Frontal cortex (tissue), 4 donors: Measurements from ENCODE around the gene ZDHHC8. TPM values are rescaled to one million over a fixed set of nuclear protein-coding genes. Genes with fewer than 3 reads are reported as not detected.

Experiments used
- DNase-seq, 2 donors: peaks; one replicate each; pipeline ENCODE4 v3.0.0; 2012; ENCODE audit warnings: low spot score in 2 of 2
- FAIRE-seq: peaks from 2 replicates; lab custom pipeline; 2012; peaks lifted over from hg19 to GRCh38; lab: Jason Lieb, UNC
- small RNA-seq: library from RNA; depleted of rRNA; stranded (forward); fragments of <200 nt; gene quantifications from one replicate; pipeline ENCODE3, GENCODE V24; 2014
- total RNA-seq: library from RNA; depleted of rRNA; stranded (reverse); fragments of >200 nt; gene quantifications from one replicate; pipeline ENCODE4 v1.2.3, GENCODE V29; 2014
- donor health status: control.
- donor health status: control.
- donor health status: control.

ZDHHC8 gene
- total RNA-seq, 1 donor from 2014 or later, result 2.9 TPM

DNA sequence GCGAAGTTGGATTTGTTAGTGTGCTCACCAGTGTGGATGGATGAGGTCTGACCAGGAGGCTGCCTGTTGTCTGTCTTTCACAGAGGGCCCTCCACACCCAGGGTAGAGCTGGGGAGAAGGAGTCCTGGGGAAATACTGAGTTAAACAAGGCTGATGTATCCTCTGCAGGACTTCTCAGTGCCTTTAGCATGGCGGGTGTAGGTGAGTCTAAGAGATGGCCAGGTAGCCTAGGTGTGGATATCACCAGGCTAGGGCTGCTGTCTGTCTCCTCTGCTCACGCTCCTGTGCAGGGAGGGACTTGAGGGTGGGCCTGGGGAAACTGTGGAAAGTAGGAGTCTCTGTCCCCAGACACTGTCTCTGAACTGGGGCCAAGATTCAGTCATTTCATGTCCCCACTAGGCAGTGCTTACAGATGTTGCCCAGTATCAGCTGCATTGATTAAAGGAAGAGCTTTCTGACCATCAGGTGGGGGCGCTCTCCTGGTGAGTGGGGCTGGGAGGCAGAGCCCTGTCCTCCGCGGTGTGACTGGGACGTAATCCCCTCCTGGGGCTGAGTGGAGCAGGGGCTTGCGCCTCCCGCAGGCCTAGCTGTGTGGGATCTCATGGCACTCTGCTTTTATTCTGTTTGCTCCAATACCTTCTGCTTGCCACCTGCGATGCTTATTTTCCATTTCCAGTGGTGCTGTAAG, 54.7 kb downstream of the ZDHHC8 start:
- FAIRE-seq (no peak), DNase-seq (no peak)

DNA sequence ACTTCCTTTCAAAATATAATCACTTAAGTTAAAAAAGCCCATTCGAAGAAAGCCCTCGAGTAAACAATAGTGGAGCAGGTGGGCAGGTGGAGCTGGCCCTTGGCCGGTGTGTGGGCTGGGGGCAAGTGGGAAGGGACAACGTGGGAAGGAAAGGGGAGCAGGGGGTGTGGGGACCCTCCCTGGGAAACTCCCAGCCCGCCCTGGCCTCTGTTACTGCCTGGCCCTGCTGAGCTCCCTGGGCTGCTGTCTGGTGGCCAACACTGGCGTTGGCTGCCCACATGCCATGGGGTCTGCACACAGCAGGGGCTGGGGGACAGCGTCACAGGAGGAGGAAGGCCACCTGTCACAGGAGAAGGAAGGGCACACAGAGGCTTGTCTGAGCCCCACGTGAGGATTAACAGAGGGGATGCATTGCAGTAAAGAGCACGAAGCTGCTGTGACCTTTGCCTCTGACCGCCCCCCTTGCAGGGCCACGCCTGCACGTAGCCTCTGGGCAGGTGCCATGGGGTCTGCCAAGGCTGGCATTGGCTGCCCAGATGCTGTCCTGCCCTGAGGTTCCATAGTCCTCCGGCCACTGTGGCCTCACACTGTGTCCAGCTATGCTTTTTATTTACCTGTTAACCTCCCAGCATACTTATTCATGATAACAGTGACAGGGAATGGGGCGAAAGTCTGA, 55.4 kb downstream of the ZDHHC8 start:
- no peak for DNase-seq
- no peak for FAIRE-seq

DNA sequence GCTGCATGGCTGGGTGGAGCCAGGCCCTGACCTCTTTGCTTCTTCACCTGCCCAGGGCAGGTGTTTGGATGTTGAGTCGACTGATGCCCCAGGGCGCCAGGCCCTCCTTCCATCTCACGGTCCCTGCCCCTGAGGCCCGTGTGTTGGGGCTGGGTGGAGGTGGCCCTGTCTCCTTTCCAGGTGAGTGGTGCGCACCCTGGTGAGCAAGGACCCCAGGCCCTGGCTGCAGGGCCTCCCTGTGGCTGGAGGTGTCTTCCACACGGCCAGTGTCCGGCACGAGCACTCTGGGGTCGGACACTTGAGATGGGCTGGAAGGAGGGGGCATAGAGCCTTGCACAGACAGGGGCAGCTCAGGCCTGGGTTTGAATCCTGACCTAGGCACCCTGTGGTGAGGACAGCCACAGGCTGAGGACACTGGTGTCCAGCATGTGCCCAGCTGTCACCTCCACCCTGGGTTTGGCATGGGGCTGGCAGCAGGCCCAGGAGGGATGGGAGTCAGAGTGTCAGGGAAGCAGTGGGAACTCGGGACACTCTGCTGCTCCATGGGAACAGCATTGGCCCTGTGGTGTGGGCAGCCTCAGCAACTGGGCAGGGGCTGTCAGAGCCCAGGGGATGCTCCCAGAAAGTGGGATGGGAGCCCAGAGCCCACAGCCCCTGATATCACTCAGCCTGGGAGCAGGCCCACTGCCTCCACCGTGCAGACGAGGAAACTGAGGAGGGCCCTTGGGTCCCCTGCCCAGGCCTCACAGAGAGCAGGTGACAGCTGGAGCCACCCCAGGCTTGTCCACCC, 56.4 kb downstream of the ZDHHC8 start:
- no peak for DNase-seq
- FAIRE-seq, result no peak

DNA sequence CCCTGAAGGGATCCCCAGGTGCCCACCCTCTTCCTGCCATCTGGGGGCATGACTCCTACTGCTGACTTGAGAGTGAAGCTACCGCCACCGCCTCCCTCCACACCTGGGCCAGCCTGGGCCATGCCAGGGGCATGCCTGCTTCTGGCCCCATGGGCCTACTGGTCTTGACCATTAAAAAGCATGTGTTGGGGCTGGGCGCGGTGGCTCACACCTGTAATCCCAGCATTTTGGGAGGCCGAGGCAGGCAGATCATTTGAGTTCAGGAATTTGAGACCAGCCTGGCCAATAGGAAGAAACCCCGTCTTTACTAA, 56.9 kb downstream of the ZDHHC8 start:
- FAIRE-seq (no peak), DNase-seq (no peak)

DNA sequence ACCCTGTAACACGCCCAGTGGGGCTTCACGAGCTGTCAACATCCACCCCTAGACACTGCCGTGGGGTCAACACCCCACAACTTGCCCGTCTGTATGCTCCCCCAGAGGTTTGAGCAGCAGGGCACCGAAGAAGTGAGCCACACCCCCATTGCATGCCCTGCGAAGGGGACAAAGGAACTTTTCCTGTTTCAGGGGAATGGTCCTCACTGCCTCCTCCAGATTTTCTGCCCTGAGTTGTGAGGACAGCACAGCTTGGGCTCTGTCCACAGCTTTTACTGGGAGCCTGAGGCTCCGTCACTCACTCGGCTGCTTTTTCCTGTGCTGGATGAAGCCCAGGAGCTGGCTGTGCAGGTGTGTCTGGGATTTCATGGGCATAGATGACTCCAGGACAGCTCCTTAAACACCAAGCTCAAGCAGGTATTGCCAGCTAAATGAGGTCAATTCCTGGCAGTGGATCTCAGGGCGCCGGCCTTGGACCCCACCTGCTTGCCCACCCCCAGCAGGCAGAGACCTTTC, 59.5 kb downstream of the ZDHHC8 start:
- DNase-seq (no peak), FAIRE-seq (no peak)

DNA sequence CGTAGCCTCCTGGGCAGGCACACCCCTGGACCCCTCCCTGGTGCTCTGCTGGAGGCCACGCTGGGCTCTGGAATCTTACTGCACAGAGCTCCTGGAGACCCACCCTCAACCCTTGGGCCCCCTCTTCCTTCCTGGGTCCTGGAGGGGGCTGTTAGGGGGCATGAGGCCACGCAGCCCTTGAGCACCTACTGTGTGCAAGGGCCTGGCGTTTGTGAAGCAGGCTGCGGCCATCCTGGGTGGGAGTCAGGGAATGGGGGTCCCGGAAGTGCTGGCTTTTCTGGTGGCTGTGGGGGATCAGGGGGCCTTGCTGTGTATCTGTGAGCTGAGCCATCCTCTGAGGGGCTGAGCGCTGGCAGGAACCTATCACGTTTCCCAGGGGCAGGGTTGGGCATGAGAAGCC, 60.2 kb downstream of the ZDHHC8 start:
- FAIRE-seq (no peak), DNase-seq (no peak)

DNA sequence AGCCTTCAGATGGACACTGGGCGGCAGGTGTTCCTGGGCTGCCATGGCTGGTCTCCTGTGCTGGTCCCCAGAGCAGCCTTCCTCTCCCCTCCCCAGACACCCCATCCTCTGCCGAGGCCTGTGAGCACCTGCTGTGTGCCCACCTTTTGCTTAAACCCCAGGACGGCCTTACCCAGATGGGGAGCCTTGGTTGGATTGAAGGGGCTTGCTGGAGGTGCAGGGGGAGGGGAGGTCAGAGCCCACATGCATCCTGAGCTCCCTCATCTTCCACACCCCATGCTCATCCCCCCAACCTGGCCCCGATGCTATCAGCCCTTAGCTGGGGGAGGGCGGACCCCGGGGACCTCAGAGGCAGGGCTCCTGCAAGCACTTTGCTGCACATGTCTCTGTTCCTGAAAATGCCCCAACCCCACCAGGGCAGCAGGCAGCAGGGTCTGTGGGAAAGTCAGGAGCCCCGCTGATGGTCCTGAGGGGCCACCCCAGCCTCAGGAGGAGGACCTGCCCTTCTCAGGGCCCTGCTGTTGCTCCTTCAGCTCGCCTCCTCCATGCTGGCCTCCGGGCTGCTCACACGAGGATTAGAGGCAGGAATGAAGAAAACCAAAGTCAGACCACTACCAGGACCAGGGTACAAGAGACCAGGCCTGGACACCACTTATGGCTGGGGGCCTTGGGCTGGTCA, 60.8 kb downstream of the ZDHHC8 start:
- DNase-seq (no peak), FAIRE-seq (no peak)

DNA sequence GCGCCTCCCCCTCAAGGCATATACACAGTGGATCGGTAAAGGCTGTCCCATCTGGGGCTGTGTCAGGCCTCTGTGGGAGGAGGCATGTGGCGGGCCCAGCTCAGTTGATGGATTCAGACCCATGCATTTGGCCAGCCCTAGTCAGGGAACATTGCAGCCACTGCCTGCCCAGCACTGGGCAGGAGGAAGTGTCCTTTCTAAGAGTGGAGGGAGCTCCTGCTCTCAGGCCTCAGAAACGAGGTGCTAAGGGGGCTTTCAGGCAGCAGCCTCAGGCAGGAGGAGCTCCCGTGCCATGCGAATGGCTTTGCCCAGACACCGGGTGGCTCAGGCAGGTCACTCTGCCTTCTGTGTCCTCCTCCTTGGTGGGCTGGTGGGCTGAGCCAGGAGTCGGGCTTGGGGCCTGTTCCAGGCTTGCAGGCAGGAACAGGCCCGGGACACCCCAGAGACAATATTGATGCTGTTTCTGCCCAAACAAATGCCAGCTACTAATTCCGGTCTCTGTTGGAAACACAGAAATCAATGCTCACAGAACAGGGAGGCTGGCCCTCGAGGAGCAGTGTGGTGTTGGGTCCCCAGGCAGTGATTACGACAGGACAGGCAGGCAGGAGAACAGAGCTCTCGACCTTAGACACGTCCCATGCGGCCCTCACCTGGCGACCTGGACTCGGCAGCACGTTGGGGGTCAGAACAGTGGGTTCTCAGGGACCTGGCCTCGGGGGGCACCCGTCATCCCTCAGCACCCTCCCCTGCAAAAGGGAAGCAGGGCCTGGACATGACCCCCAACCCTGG, 61.6 kb downstream of the ZDHHC8 start:
- FAIRE-seq (no peak), DNase-seq (no peak)

DNA sequence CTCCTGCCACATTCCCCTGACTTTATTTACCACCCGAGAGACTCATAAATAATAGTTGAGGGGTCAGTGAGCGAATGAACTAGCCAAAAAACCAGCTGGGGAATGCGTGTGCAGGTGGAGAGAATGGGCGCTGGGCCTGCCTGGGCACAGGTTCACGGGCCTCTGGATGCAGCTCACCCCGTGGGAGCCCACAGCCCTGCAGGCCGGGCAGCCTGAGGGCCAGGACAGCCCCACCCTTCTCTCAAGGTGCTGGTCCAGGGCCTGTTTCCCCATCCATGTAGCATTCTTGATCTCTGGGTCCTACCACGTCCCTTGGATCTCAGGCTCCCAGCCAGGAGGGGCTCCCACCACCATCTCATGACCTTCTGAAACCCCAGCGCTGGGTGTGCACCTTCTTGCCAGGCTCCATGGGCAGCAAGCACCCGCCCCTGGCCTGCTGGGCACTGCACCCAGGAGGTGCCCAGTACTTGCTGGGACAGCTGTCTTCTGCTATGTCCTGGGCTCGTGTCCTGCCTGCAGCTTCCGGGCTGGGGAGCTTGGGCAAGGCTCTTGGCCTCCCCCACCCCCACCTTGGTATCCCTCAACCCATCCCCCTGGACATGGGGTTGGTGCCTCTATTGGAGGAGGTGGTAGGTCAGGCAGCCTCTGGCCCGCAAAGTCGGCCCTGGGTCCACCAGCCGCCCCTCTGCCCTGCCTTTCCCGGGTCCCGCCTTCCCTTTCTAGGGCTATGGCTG, 62.3 kb downstream of the ZDHHC8 start:
- no peak for FAIRE-seq
- DNase-seq, result no peak

DNA sequence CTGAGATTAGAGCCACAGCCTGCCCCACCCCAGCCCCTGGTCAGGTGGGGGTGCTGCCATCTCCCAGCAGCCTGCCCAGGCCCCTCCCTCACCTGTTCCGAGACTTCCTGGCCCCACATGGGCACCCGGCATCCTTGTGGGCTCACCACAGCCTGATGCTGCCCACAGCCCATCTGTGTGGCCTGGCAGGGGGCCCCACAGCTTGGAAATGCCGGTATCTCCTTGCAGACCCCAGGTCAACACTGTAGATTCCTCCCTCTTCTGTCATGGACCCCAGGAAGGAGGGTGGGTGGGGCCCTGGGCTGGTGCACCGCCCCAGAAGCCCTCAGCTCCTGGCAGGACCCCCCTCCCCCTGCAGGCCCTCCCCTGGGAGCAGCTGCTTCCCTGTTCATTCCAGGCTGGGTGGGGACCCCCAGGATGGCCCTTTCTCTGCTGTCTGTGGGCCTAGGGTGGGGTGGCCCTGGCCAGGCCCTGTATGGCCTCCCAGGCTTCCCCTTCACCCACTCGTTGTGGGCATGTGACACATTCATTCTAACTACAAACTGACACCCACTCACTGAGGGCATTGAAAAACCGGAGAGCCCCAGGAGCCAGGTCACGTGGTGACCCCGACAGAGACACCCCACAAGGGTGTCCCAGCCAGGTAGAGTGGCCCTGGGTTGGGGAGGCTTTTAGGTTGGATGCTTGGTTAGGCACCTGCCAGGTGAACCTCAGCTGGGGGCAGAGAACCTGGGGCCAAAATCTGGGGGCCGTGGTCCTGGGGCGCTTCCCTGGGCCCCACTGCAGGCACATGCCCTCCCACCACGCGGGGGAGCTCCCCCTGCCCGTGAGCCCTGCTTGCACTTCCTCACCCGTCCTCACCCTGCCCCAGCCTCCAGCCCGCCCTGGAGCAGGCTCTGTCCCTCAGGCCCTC, 63.3 kb downstream of the ZDHHC8 start:
- no peak for FAIRE-seq
- DNase-seq, result no peak

DNA sequence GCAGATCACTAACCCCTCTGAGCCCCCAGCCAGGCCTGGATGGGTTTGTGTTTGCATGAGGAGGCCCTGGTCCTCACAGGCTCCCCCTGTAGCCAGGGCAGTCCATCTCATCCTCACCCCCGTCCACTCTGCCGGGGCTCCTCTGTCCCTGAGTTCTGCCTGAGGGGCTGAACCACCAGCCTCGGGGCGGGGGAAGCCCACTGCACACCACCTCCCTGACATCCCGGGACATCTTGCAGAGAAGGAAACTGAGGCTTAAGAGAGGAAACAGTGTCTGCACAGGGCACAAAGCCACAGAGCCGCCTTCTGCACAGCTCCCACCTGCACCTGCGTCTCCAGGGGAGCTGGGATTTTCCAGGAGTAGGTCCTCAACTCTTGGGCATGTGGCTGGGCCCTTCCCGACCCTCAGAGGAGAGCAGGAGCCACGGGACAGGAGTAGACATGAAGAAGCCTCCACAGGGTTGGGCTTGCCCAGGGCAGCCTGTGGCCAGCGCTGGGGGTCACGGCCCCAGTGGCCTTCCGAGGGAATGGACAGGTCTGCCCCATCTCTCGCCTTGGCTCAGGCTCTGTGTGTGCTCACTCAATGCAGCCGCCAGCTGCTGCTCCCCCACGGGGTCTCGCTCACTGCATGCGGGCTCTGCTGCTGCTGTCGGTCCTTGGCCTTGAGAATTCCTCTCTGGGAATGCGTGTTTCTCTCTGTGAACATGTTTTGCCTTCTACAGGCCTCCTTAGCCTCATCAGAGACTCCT, 64.7 kb downstream of the ZDHHC8 start:
- no peak for FAIRE-seq

More for the DNA sequence above, 64.7 kb downstream of the ZDHHC8 start:
- no peak for DNase-seq

Small RNA genes within 50 kb of the gene (small RNA-seq; reads per million reads assigned to genes)
- gene MIR6816, result 0.10 reads per million
- not detected for gene RF00599

Other genes starting within 250 kb of the ZDHHC8 start
- 26.5 TPM for gene COMT, start 190.0 kb upstream of the ZDHHC8 start, total RNA-seq
- gene TXNRD2, start 190.0 kb upstream of the ZDHHC8 start, total RNA-seq, result 15.5 TPM
- 52.6 TPM for gene ARVCF, start 115.0 kb upstream of the ZDHHC8 start, total RNA-seq
- 8.2 TPM for gene TANGO2, start 110.7 kb upstream of the ZDHHC8 start, total RNA-seq
- 42.8 TPM for gene DGCR8, start 51.6 kb upstream of the ZDHHC8 start, total RNA-seq
- 182 TPM for gene RANBP1, start 15.7 kb upstream of the ZDHHC8 start, total RNA-seq
- 28.9 TPM for gene TRMT2A, start 14.6 kb upstream of the ZDHHC8 start, total RNA-seq
- 0.82 TPM for gene CCDC188, start 19.3 kb downstream of the ZDHHC8 start, total RNA-seq
- 10.2 TPM for gene RTN4R, start 136.5 kb downstream of the ZDHHC8 start, total RNA-seq
- gene DGCR6L, start 188.3 kb downstream of the ZDHHC8 start, total RNA-seq, result 26.5 TPM